Retinal pigment epithelial cell (primary cell): ENCODE data around the gene THSD7B.

Experiments used
- DNase-seq: peaks from one replicate; pipeline ENCODE4 v3.0.0-alpha.2; 2010; ENCODE audit warnings: low read depth
- H3K4me3 ChIP-seq: 2 replicates; pipeline ENCODE4 v1.5.1; 2011; ENCODE audit warnings: mild to moderate bottlenecking, low read length, control low read depth, moderate library complexity
- TF ChIP-seq, protein P1 (sequence below): conservative IDR thresholded peaks from 2 replicates; pipeline ENCODE4 v1.5.1; 2011; ENCODE audit warnings: low read depth, low read length, control low read depth, inconsistent platforms

THSD7B gene

DNA sequence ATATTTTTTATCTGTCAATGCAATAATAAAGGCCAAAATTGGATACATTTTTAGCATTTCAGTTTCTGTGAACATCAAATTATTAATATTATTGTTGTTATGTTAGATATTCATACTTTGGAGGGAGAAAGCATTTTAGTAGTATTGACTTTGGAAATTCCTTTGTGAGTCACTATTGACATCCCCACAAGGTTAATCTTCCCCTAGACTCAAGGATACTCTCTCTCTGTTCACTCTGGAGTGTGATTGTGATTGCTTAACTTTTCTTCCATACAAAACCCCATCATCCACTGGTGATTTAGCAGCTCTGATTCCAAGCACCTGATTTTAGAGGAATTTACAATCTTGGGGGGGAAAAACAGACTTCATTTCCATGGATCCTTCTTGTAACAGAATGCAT lies 352.0 kb downstream of the THSD7B start:
- TF ChIP-seq, protein P1, sequence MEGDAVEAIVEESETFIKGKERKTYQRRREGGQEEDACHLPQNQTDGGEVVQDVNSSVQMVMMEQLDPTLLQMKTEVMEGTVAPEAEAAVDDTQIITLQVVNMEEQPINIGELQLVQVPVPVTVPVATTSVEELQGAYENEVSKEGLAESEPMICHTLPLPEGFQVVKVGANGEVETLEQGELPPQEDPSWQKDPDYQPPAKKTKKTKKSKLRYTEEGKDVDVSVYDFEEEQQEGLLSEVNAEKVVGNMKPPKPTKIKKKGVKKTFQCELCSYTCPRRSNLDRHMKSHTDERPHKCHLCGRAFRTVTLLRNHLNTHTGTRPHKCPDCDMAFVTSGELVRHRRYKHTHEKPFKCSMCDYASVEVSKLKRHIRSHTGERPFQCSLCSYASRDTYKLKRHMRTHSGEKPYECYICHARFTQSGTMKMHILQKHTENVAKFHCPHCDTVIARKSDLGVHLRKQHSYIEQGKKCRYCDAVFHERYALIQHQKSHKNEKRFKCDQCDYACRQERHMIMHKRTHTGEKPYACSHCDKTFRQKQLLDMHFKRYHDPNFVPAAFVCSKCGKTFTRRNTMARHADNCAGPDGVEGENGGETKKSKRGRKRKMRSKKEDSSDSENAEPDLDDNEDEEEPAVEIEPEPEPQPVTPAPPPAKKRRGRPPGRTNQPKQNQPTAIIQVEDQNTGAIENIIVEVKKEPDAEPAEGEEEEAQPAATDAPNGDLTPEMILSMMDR: no peak
- peak; percentile 22 for DNase-seq
- no peak overlapping the region for H3K4me3 ChIP-seq

DNA sequence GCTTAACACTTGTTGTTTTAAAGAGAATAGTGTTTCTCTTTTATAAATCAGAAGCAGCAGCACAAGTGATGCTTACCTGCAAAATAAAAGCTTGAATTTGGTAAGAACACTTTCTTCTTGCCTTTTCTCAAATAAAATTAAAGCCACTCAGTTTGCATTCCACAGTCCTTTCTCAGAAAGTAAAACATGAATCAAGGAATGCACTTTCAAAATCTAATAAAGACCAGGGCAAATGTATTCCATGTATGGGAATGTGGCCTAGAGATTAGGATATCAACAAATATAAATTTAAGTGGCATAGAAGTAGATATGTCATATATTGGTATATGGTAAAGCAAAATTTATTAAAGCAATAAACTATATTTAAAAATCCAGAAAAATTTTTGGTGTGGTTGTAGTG lies 352.8 kb downstream of the THSD7B start:
- no peak overlapping the region for H3K4me3 ChIP-seq
- TF ChIP-seq, protein P1: no peak
- no peak for DNase-seq

DNA sequence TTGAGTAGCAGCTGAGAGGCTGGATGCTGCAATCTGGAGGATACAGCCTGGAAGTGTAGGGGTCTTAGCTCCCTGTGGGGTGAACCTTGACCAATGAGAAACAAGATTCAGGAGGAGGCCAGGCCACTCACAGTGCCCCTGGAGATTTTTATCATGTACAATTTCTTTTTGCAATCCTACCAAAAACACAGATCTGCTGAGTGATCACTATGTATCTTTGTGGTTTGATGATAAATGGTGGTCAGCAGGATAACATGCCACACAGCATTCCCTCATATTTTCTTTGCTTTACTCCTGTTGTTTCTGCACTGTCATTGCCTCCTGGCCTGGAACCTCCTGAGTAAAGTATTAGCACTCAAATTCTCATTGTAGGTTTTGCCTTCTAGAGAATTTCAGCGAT lies 357.9 kb downstream of the THSD7B start:
- DNase-seq: no peak
- no peak overlapping the region for H3K4me3 ChIP-seq
- TF ChIP-seq, protein P1: no peak

DNA sequence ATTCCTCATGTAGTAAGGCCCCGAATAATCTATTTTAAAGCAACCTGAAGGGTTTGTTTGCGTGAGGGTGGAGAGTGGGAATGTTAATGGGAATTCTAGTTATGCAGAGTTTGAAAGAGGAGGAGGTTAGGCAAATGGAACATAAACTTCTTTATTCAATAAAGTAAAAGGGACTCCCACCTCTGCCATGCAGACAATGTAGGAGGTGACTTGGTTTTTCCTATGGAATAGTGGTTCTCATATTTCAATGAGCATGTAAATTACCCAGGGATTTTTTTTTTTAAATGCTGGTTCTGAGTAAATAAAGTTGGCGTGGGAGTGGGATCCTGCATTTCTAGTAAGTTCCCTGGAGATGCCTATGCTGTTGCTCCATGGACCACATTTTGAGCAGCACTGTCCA lies 367.9 kb downstream of the THSD7B start:
- no peak overlapping the region for H3K4me3 ChIP-seq
- DNase-seq: no peak
- TF ChIP-seq, protein P1: no peak

DNA sequence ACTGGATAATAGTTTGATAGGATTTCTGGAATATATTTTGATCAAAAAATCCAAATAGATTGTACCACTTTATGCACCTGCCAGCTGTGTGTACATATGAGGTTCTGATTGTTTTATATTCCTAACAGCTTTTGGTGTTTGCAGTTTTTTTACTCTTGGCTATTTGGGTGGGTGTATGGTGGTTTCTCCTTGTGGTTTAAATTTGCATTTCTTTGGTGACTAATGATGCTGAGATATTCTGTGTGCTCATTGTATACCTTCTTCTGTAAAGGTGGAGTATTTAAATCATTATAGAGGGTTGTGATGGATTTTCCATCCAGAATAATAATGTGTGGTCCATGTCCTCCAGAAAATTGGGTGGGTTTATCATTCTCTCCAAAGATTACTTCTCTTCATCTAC lies 372.9 kb downstream of the THSD7B start:
- TF ChIP-seq, protein P1: no peak

DNA sequence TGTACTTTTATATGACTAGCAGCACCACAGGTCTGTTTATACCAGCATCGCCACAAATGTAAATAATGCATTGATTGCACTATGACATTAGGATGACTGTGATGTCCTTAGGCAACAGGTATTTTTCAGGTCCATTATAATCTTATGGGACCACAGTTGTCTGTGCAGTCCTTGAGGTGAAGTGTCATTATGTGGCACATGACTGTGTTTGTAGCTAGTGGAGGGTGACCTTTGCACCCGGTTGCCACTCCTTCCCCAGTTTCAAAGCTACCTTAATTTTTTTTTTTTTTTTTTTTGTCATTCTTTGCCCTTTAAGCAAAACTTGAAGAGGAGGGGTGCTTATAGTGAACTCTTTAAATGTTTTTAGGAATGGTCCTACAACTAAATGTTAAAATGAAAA lies 386.4 kb downstream of the THSD7B start:
- TF ChIP-seq, protein P1: no peak
- no peak for DNase-seq
- no peak overlapping the region for H3K4me3 ChIP-seq

More for the DNA sequence above, 372.9 kb downstream of the THSD7B start:
- no peak overlapping the region for H3K4me3 ChIP-seq
- no peak for DNase-seq

DNA sequence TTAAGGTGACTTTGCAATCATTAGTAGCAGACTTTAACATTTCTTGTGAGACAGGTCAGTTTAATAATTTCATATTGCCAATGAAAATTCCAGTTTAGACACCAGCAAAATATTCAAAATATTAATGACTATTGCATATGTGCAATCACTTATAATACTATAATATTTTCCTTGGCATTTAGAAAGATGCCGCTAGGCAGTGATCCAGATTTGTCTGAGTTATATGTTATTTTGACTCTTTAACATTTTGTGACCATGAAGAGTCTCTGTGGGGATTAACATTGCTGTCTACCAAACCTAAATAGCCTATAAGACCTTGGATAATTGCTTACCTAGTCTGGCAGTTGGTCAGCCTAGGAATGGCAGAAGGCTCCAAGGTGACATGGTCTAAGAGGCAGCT lies 389.6 kb downstream of the THSD7B start:
- DNase-seq: no peak
- H3K4me3 ChIP-seq: no peak overlapping the region
- TF ChIP-seq, protein P1: no peak
